ENCODE results near the gene OXA1L.

- TF ChIP-seq ZNF232 (CRISPR knock-in tag; IDR thresholded peaks at IDR 0.05) (no peak), CTCF (IDR thresholded peaks at IDR 0.05) (no peak), ATF1 (CRISPR knock-in tag; IDR thresholded peaks at IDR 0.05) (no peak), HMGXB4 (CRISPR knock-in tag; IDR thresholded peaks at IDR 0.05) (no peak), NR1H2 (CRISPR knock-in tag; IDR thresholded peaks at IDR 0.05) (no peak), ATF3 (CRISPR knock-in tag; conservative IDR thresholded peaks at IDR 0.05) (no peak)
These were observed 52.9 kb downstream of the OXA1L start for GRCh38 chr14:22819151-22819988.

Measured in WTC11 (cell line).